ENCODE results near the gene KCNH2.

KCNH2 gene

DNA sequence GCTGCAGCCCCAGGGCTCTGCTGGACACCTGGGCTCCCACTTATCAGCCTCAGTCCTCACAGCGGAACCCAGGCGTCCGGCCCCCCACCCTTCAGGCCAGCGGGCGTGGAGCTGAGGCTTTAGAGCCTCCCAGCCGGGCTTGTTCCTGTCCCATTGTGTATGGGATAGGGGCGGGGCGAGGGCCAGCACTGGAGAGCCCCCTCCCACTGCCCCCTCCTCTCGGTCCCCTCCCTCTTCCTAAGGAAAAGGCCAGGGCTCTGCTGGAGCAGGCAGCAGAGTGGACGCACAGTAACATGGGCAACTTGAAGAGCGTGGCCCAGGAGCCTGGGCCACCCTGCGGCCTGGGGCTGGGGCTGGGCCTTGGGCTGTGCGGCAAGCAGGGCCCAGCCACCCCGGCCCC is 15.4 kb upstream of the KCNH2 start:
- DNase-seq (ENCODE audit: low read depth), result no peak
- TF ChIP-seq, protein P1, sequence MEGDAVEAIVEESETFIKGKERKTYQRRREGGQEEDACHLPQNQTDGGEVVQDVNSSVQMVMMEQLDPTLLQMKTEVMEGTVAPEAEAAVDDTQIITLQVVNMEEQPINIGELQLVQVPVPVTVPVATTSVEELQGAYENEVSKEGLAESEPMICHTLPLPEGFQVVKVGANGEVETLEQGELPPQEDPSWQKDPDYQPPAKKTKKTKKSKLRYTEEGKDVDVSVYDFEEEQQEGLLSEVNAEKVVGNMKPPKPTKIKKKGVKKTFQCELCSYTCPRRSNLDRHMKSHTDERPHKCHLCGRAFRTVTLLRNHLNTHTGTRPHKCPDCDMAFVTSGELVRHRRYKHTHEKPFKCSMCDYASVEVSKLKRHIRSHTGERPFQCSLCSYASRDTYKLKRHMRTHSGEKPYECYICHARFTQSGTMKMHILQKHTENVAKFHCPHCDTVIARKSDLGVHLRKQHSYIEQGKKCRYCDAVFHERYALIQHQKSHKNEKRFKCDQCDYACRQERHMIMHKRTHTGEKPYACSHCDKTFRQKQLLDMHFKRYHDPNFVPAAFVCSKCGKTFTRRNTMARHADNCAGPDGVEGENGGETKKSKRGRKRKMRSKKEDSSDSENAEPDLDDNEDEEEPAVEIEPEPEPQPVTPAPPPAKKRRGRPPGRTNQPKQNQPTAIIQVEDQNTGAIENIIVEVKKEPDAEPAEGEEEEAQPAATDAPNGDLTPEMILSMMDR (IDR thresholded peaks at IDR 0.05; ENCODE audit: low read depth, low read length), result no peak
- TF ChIP-seq POLR2A (IDR thresholded peaks at IDR 0.05; ENCODE audit: extremely low read depth, insufficient read length), result no peak
- TF ChIP-seq, protein P2, sequence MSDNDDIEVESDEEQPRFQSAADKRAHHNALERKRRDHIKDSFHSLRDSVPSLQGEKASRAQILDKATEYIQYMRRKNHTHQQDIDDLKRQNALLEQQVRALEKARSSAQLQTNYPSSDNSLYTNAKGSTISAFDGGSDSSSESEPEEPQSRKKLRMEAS (IDR thresholded peaks at IDR 0.05; ENCODE audit: low read depth, low read length), result no peak
- no peak for TF ChIP-seq MYC (IDR thresholded peaks at IDR 0.05; ENCODE audit: low read depth, low read length)
- H3K4me3 ChIP-seq (ENCODE audit: low read depth, low read length), result no peak overlapping the region

DNA sequence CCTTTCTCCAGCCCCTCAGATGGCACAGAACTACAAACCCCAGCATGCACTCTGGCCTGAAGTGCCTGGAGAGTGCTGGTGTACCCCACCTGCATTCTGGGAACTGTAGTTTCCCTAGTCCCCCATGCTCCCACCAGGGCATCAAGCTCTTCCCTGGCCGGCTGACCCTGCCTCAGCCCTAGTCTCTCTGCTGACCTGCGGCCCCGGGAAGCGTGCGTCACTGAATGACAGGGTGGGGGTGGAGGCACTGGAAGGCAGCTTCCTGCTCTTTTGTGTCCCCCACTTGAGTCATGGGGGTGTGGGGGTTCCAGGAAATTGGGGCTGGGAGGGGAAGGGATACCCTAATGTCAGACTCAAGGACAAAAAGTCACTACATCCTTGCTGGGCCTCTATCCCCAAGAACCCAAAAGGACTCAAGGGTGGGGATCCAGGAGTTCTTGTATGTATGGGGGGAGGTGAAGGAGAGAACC is 14.7 kb upstream of the KCNH2 start:
- TF ChIP-seq, protein P1 (IDR thresholded peaks at IDR 0.05; ENCODE audit: low read depth, low read length), result no peak
- TF ChIP-seq, protein P2 (IDR thresholded peaks at IDR 0.05; ENCODE audit: low read depth, low read length), result 0 out of 2 replicates have a peak, but pooled peaks have one; percentile 14
- TF ChIP-seq POLR2A (IDR thresholded peaks at IDR 0.05; ENCODE audit: extremely low read depth, insufficient read length), result no peak
- peak; percentile 72 for TF ChIP-seq MYC (IDR thresholded peaks at IDR 0.05; ENCODE audit: low read depth, low read length)
- DNase-seq (ENCODE audit: low read depth), result peak; percentile 69
- no peak overlapping the region for H3K4me3 ChIP-seq (ENCODE audit: low read depth, low read length)

DNA sequence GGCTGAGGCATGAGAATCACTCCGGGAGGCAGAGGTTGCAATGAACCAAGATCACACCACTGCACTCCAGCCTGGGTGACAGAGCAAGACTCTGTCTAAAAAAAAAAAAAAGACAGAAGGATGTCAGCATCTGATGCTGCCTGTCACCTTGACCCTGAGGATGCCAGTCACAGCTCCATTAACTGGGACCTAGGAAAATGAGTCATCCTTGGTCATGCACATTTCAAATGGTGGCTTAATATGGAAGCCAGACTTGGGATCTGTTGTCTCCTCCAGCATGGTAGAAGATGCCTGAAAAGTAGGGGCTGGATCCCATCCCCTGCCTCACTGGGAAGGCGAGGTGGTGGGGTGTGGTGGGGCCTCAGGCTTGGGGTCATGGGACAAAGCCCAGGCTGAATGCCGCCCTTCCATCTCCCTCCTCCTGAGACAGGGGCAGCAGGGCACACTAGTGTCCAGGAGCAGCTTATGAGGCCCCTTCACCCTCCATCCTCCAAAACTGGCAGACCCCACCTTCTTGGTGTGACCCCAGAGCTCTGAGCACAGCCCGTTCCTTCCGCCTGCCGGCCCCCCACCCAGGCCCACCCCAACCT is 14.0 kb upstream of the KCNH2 start:
- no peak for DNase-seq (ENCODE audit: low read depth)
- TF ChIP-seq, protein P1 (IDR thresholded peaks at IDR 0.05; ENCODE audit: low read depth, low read length), result no peak
- no peak for TF ChIP-seq MYC (IDR thresholded peaks at IDR 0.05; ENCODE audit: low read depth, low read length)
- TF ChIP-seq, protein P2 (IDR thresholded peaks at IDR 0.05; ENCODE audit: low read depth, low read length), result no peak
- no peak overlapping the region for H3K4me3 ChIP-seq (ENCODE audit: low read depth, low read length)

DNA sequence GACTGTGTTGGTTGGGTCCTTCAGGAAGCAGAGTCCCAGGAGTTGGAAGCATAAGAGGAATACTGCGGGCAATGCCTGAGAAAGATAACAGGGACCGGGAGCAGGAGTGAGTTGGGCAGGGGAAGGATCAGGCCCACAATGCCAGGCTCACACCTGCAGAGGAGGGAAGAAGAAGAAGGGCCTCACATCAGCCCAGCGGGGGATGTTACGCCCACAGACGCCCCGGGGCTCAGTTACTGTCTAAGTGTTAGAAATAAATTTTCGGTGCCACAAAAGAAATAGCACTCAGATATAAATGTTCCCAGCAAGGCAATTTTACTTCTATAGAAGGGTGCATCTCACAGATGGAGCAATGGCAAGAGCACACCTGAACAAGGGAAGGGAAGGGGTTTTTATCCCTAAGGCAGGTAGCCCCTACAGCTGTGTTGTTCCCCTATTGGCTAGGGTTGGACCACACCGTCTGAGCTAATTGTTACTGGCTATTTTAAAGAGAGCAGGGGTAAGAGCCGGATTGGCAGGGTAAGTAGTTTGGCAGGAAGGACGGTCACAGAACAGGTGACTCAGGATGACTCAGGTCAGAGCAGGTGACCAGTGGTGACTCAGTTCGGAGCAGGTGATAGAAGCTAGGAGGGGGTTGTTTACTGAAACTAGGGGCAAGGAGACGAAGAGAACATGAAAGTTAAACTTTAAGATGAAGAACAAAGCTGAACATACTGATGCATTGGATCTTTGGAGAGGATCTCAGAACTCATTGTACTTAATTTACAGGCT is 12.5 kb upstream of the KCNH2 start, which contains the start of gene NOS3:
NOS3 (plus strand) TSS at position 602 of the 771 bp plus-strand sequence. CDS start 2,787 bp downstream, outside the sequence.
- DNase-seq (ENCODE audit: low read depth), result no peak
- no peak for TF ChIP-seq MYC (IDR thresholded peaks at IDR 0.05; ENCODE audit: low read depth, low read length)
- TF ChIP-seq POLR2A (IDR thresholded peaks at IDR 0.05; ENCODE audit: extremely low read depth, insufficient read length), result no peak
- TF ChIP-seq, protein P2 (IDR thresholded peaks at IDR 0.05; ENCODE audit: low read depth, low read length), result no peak
- TF ChIP-seq, protein P1 (IDR thresholded peaks at IDR 0.05; ENCODE audit: low read depth, low read length), result no peak
- H3K4me3 ChIP-seq (ENCODE audit: low read depth, low read length), result no peak within 1 kb of the TSS

DNA sequence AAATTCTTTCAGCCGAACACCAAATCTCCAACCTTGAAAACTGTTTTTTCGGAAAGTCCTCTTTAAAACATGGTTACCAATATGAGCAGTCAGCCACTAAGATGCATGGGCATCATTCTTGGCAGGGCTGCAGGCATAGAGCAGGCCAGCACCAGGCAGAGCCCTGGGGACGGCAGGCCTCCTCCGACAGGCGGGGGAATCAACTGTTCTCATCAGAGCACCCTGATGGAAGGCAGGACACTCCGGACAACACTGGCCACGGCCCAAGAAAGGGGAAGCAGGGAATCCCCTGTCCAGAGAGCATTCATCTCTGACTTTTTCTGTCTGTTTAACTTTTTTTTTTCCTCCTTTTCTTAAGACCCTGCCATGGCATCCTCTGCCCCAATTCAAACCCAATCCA is 11.3 kb upstream of the KCNH2 start:
- TF ChIP-seq MYC (IDR thresholded peaks at IDR 0.05; ENCODE audit: low read depth, low read length), result no peak
- TF ChIP-seq POLR2A (IDR thresholded peaks at IDR 0.05; ENCODE audit: extremely low read depth, insufficient read length), result no peak
- TF ChIP-seq, protein P1 (IDR thresholded peaks at IDR 0.05; ENCODE audit: low read depth, low read length), result no peak
- TF ChIP-seq, protein P2 (IDR thresholded peaks at IDR 0.05; ENCODE audit: low read depth, low read length), result no peak
- DNase-seq (ENCODE audit: low read depth), result no peak
- no peak overlapping the region for H3K4me3 ChIP-seq (ENCODE audit: low read depth, low read length)
